Natural killer cell (primary cell): ENCODE results near the gene GIMAP8. TPM values are rescaled to one million over a fixed set of nuclear protein-coding genes. Genes with fewer than 3 reads are reported as not detected.
"Not testable (repeated sequence)": the region's sequence is repeated elsewhere in the genome, so short reads cannot be mapped to it uniquely, and the experiment has no call there.

ENCODE experiments used
- ATAC-seq, 3 donors: fragments of 150-1000 bp in 2 of 3; fragments of 200-7000 bp in 1 of 3; cut with Tn5 transposase; 1 replicate in 1 of 3; 2 replicates in 2 of 3; pipeline ENCODE4 v1.10.0; 2021; ENCODE audit warnings: mild to moderate bottlenecking in 2 of 3, moderate library complexity in 2 of 3
- DNase-seq, 2 donors: peaks; one replicate each; pipeline versions ENCODE4 v3.0.0 to v3.0.0-alpha.2; 2013 to 2021; ENCODE audit warnings: mixed read lengths in 1 of 2
- H3K27ac ChIP-seq: one replicate; pipeline ENCODE4 v1.5.1; 2013; ENCODE audit warnings: mild to moderate bottlenecking, low read length
- H3K27me3 ChIP-seq: one replicate; pipeline ENCODE4 v1.6.1; 2013; ENCODE audit warnings: low read length; ENCODE audit not compliant: control insufficient read depth, insufficient read depth
- H3K36me3 ChIP-seq: one replicate; pipeline ENCODE4 v1.6.1; 2013; ENCODE audit warnings: low read length; ENCODE audit not compliant: control insufficient read depth, insufficient read depth
- H3K4me1 ChIP-seq: one replicate; pipeline ENCODE4 v1.6.1; 2013; ENCODE audit warnings: low read length; ENCODE audit not compliant: control insufficient read depth, insufficient read depth
- H3K4me3 ChIP-seq: one replicate; pipeline ENCODE4 v1.5.1; 2013; ENCODE audit warnings: low read length
- H3K9me3 ChIP-seq: one replicate; pipeline ENCODE4 v1.6.1; 2013; ENCODE audit warnings: low read length; ENCODE audit not compliant: control insufficient read depth, insufficient read depth
- H3K27ac Mint-ChIP-seq, 2 donors: one replicate each; pipeline ENCODE4 v1.8.0; 2022; ENCODE audit warnings: mild to moderate bottlenecking in 2 of 2, mixed read lengths in 2 of 2, moderate library complexity in 1 of 2
- H3K27me3 Mint-ChIP-seq, 2 donors: one replicate each; pipeline ENCODE4 v1.8.0; 2022; ENCODE audit warnings: low read depth in 2 of 2, mixed read lengths in 2 of 2
- H3K36me3 Mint-ChIP-seq: one replicate; pipeline ENCODE4 v1.8.0; 2022; ENCODE audit warnings: mixed read lengths
- H3K4me1 Mint-ChIP-seq, 2 donors: one replicate each; pipeline ENCODE4 v1.8.0; 2022; ENCODE audit warnings: mixed read lengths in 2 of 2
- H3K4me3 Mint-ChIP-seq: one replicate; pipeline ENCODE4 v1.8.0; 2022; ENCODE audit warnings: mild to moderate bottlenecking, moderate library complexity, mixed read lengths
- H3K9me3 Mint-ChIP-seq, 2 donors: one replicate each; pipeline ENCODE4 v1.8.0; 2022; ENCODE audit warnings: mixed read lengths in 2 of 2
- WGBS: methylation state at CpG from one replicate; pipeline ENCODE4 v1.1.7; 2013; ENCODE audit warnings: missing lambda C conversion rate; ENCODE audit not compliant: insufficient coverage; 5-methylcytosine and 5-hydroxymethylcytosine counted together
- intact Hi-C: fragments of 100-400 bp; cut with micrococcal nuclease; formaldehyde crosslinking; loops from one replicate; pipeline ENCODE4 v1.14.2; 2022
- total RNA-seq, 4 donors: library from RNA; stranded (reverse); fragments of 120-200 nt in 1 of 4; gene quantifications; one replicate each; pipeline versions ENCODE4 v1.2.3 to v1.2.4, GENCODE V29; 2013 to 2022
- TF ChIP-seq, protein P1 (sequence below): fragments of 200-600 bp; IDR thresholded peaks from one replicate; pipeline ENCODE4 v1.8.0; 2022; ENCODE audit warnings: antibody characterized with exemption

Gene GIMAP8
- total RNA-seq, 3 donors from 2014 or later (not counting 1 experiment from before 2014, with no cell fraction given) = 6.7 to 17.7 (median 8.4) TPM

GRCh38 chr7:150453181-150453580, 2.8 kb downstream of the GIMAP8 start:
- Mint-ChIP-seq H3K27ac (peak overlapping the region; percentile 92 to 97), H3K36me3 (no peaks in the 10 kb centered on the region), H3K27me3 (no peaks in the 10 kb centered on the region), H3K4me3 (peak overlapping the region; percentile 85), H3K4me1 (peaks cover 90 to 95% of the 10 kb centered on the region in 2 donors), H3K9me3 (peaks cover 2 to 3% of the 10 kb centered on the region in 2 donors)
- Histone ChIP-seq H3K9me3 (peaks cover 3% of the 10 kb centered on the region), H3K27ac (peak overlapping the region; percentile 41), H3K4me1 (peaks cover 63% of the 10 kb centered on the region), H3K36me3 (peaks cover 8% of the 10 kb centered on the region), H3K4me3 (peak overlapping the region; percentile 34), H3K27me3 (no peaks in the 10 kb centered on the region)
- ATAC-seq (no peak), DNase-seq (peak in 1 of 2 donors; percentile 56)
- 67% methylated on average over 8 of the region's 8 CpGs for WGBS
- TF ChIP-seq, protein P1, sequence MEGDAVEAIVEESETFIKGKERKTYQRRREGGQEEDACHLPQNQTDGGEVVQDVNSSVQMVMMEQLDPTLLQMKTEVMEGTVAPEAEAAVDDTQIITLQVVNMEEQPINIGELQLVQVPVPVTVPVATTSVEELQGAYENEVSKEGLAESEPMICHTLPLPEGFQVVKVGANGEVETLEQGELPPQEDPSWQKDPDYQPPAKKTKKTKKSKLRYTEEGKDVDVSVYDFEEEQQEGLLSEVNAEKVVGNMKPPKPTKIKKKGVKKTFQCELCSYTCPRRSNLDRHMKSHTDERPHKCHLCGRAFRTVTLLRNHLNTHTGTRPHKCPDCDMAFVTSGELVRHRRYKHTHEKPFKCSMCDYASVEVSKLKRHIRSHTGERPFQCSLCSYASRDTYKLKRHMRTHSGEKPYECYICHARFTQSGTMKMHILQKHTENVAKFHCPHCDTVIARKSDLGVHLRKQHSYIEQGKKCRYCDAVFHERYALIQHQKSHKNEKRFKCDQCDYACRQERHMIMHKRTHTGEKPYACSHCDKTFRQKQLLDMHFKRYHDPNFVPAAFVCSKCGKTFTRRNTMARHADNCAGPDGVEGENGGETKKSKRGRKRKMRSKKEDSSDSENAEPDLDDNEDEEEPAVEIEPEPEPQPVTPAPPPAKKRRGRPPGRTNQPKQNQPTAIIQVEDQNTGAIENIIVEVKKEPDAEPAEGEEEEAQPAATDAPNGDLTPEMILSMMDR = no peak
- intact Hi-C loops = loop anchor here (5.0 kb wide), 1 partner anchor 284 kb away; the partner anchor contains the start of gene GIMAP5

- peaks cover 87 to 88% of the 10 kb centered on the region in 2 donors for H3K4me1 Mint-ChIP-seq
- ATAC-seq (no peak), DNase-seq (no peak)
- peaks cover 2 to 3% of the 10 kb centered on the region in 2 donors for H3K9me3 Mint-ChIP-seq
- H3K36me3 Mint-ChIP-seq = no peaks in the 10 kb centered on the region
- peaks cover 3% of the 10 kb centered on the region for H3K9me3 ChIP-seq
- peak overlapping the region; percentile 92 to 97 for H3K27ac Mint-ChIP-seq
- 94% methylated on average over 5 of the region's 5 CpGs for WGBS
- no peaks in the 10 kb centered on the region for H3K27me3 Mint-ChIP-seq
- H3K4me1 ChIP-seq = peaks cover 56% of the 10 kb centered on the region
- H3K36me3 ChIP-seq = peaks cover 10% of the 10 kb centered on the region
- H3K27me3 ChIP-seq = no peaks in the 10 kb centered on the region
- no peak overlapping the region for H3K4me3 ChIP-seq
- peak overlapping the region; percentile 14 for H3K27ac ChIP-seq
- intact Hi-C loops = loop anchor here (5.0 kb wide), 1 partner anchor 283 kb away; the partner anchor contains the start of gene GIMAP5
- H3K4me3 Mint-ChIP-seq = peak overlapping the region; percentile 85
- TF ChIP-seq, protein P1 = no peak
These were observed 3.5 kb downstream of the GIMAP8 start for GRCh38 chr7:150453892-150454291.

GRCh38 chr7:150457064-150457463, 6.6 kb downstream of the GIMAP8 start:
- Mint-ChIP-seq H3K36me3 (peaks cover 20% of the 10 kb centered on the region), H3K4me1 (peaks cover 74 to 76% of the 10 kb centered on the region in 2 donors), H3K27ac (peak overlapping the region; percentile 92 to 97)
- intact Hi-C loops, H3K27me3 ChIP-seq, H3K27ac ChIP-seq, H3K4me3 ChIP-seq, H3K9me3 Mint-ChIP-seq, H3K4me3 Mint-ChIP-seq, DNase-seq, ATAC-seq, H3K27me3 Mint-ChIP-seq: not testable (repeated sequence)
- peaks cover 19% of the 10 kb centered on the region for H3K36me3 ChIP-seq
- H3K9me3 ChIP-seq = peaks cover 20% of the 10 kb centered on the region
- peaks cover 27% of the 10 kb centered on the region for H3K4me1 ChIP-seq
- WGBS = 89% methylated on average over 5 of the region's 5 CpGs

- H3K27ac ChIP-seq = no peak overlapping the region
- no peaks in the 10 kb centered on the region for H3K27me3 ChIP-seq
- H3K36me3 ChIP-seq = peaks cover 20% of the 10 kb centered on the region
- peaks cover 32% of the 10 kb centered on the region for H3K36me3 Mint-ChIP-seq
- peaks cover 18% of the 10 kb centered on the region for H3K4me1 ChIP-seq
- H3K27me3 Mint-ChIP-seq = no peaks in the 10 kb centered on the region
- intact Hi-C loops = no loop called here
- H3K9me3 Mint-ChIP-seq = peaks cover 14 to 20% of the 10 kb centered on the region in 2 donors
- peaks cover 22% of the 10 kb centered on the region for H3K9me3 ChIP-seq
- DNase-seq (no peak), ATAC-seq (no peak)
- TF ChIP-seq, protein P1 = no peak
- peak overlapping the region; percentile 92 to 97 for H3K27ac Mint-ChIP-seq
- H3K4me1 Mint-ChIP-seq = peaks cover 73 to 76% of the 10 kb centered on the region in 2 donors
- no peak overlapping the region for H3K4me3 Mint-ChIP-seq
- 100% methylated on average over 1 of the region's 1 CpG for WGBS
- no peak overlapping the region for H3K4me3 ChIP-seq
These were observed 7.8 kb downstream of the GIMAP8 start for GRCh38 chr7:150458235-150458634.
